Right lobe of liver (tissue), 4 donors: ENCODE results near the gene PVR.

Source experiments
- POLR2A ChIP-seq: fragments of 450-650 bp; IDR thresholded peaks from one replicate; pipeline ENCODE4 v1.6.1; 2017; ENCODE audit warnings: antibody characterized with exemption, mild to moderate bottlenecking
- TF ChIP-seq, protein P1 (sequence below), 4 donors: fragments of 200-600 bp in 3 of 4; fragments of 450-650 bp in 1 of 4; IDR thresholded peaks; one replicate each; pipeline versions ENCODE4 v1.5.1 to v1.8.0; 2016 to 2022; ENCODE audit warnings: antibody characterized with exemption in 4 of 4, mild to moderate bottlenecking in 2 of 4
- donor health status: DM: no; HTN: no; CAD: no.
- donor health status: DM: no; HTN: no; CAD: no.
- donor health status: DM: no; HTN: yes; CAD: no.

DNA sequence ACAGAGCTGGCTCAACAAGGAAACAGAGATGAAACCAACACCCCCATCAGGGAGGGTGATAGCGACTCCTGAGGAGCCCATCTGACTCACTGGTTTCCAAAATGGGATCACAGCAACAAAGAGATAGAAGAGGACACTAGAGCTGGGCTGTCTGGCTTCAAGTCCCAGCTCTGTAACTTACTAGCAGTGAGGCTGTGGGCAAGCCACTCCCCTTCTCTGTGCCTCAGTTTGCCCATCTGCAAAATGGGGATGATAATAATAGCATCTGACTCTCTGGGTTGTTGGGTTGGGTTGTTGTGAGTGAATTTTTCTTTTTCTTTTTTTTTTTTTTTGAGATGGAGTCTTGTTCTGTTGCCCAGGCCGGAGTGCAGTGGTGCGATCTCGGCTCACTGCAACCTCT lies 16.1 kb upstream of the PVR start:
- no peak for TF ChIP-seq POLR2A
- TF ChIP-seq, protein P1, sequence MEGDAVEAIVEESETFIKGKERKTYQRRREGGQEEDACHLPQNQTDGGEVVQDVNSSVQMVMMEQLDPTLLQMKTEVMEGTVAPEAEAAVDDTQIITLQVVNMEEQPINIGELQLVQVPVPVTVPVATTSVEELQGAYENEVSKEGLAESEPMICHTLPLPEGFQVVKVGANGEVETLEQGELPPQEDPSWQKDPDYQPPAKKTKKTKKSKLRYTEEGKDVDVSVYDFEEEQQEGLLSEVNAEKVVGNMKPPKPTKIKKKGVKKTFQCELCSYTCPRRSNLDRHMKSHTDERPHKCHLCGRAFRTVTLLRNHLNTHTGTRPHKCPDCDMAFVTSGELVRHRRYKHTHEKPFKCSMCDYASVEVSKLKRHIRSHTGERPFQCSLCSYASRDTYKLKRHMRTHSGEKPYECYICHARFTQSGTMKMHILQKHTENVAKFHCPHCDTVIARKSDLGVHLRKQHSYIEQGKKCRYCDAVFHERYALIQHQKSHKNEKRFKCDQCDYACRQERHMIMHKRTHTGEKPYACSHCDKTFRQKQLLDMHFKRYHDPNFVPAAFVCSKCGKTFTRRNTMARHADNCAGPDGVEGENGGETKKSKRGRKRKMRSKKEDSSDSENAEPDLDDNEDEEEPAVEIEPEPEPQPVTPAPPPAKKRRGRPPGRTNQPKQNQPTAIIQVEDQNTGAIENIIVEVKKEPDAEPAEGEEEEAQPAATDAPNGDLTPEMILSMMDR (IDR thresholded peaks at IDR 0.05): no peak
